ENCODE data around the gene DNAH6.

DNA sequence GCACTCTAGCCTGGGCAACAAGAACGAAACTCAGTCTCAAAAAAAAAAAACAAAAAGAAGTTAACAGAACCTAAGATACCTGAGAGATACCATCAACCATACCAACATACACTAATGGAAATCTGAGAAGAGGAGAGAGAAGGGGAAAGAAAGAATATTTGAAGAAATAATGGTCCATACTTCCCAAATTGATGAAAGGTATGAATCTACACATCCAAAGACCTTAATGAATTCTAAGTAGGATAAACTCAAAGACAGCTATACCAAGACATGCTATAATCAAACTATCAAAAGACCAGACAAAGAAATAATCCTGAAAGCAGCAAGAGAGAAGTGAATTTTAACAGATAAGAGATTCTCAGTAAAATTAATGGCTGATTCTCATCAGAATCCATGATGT, 255.0 kb downstream of the DNAH6 start:
- TF ChIP-seq, protein P1, sequence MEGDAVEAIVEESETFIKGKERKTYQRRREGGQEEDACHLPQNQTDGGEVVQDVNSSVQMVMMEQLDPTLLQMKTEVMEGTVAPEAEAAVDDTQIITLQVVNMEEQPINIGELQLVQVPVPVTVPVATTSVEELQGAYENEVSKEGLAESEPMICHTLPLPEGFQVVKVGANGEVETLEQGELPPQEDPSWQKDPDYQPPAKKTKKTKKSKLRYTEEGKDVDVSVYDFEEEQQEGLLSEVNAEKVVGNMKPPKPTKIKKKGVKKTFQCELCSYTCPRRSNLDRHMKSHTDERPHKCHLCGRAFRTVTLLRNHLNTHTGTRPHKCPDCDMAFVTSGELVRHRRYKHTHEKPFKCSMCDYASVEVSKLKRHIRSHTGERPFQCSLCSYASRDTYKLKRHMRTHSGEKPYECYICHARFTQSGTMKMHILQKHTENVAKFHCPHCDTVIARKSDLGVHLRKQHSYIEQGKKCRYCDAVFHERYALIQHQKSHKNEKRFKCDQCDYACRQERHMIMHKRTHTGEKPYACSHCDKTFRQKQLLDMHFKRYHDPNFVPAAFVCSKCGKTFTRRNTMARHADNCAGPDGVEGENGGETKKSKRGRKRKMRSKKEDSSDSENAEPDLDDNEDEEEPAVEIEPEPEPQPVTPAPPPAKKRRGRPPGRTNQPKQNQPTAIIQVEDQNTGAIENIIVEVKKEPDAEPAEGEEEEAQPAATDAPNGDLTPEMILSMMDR (IDR thresholded peaks at IDR 0.05; ENCODE audit: low read depth, low read length): no peak
- TF ChIP-seq EZH2phosphoT487 (IDR thresholded peaks at IDR 0.05; ENCODE audit: low read depth): no peak

All from OCI-LY3 (cell line).